22Rv1 (cell line): ENCODE results near the gene ADAMTS17.

Experiments
- H3K27ac ChIP-seq: fragments of 450-650 bp; 2 replicates; pipeline ENCODE4 v1.5.1; 2017
- ZFX ChIP-seq: fragments of 450-650 bp; IDR thresholded peaks from 2 replicates; pipeline ENCODE4 v1.6.1; 2017; ENCODE audit warnings: antibody characterized with exemption, borderline replicate concordance
- TF ChIP-seq, protein P1 (sequence below): fragments of 450-650 bp; IDR thresholded peaks from 2 replicates; pipeline ENCODE4 v1.5.1; 2017; ENCODE audit warnings: mild to moderate bottlenecking

Gene ADAMTS17

DNA sequence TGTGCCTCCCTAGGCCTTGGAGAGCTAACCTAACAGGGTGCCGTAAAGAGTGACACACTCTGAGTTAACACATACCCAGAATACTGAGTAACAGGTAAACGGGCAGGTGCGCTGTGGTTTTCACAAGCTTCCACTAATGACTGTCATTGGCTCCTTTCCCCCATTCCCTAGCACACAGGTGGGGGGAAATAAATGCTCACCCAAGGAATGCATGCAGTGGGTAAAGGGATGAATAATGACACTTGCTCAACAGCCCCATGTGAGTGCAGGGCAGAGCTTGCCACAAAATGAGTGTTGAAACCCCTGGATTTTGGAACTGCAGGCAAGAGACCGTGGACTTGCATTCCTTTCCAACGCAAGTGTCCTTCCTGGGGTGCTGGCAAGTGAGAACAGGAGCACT lies 57.6 kb downstream of the ADAMTS17 start:
- TF ChIP-seq, protein P1, sequence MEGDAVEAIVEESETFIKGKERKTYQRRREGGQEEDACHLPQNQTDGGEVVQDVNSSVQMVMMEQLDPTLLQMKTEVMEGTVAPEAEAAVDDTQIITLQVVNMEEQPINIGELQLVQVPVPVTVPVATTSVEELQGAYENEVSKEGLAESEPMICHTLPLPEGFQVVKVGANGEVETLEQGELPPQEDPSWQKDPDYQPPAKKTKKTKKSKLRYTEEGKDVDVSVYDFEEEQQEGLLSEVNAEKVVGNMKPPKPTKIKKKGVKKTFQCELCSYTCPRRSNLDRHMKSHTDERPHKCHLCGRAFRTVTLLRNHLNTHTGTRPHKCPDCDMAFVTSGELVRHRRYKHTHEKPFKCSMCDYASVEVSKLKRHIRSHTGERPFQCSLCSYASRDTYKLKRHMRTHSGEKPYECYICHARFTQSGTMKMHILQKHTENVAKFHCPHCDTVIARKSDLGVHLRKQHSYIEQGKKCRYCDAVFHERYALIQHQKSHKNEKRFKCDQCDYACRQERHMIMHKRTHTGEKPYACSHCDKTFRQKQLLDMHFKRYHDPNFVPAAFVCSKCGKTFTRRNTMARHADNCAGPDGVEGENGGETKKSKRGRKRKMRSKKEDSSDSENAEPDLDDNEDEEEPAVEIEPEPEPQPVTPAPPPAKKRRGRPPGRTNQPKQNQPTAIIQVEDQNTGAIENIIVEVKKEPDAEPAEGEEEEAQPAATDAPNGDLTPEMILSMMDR: no peak
- TF ChIP-seq ZFX: no peak
- H3K27ac ChIP-seq: no peak overlapping the region

DNA sequence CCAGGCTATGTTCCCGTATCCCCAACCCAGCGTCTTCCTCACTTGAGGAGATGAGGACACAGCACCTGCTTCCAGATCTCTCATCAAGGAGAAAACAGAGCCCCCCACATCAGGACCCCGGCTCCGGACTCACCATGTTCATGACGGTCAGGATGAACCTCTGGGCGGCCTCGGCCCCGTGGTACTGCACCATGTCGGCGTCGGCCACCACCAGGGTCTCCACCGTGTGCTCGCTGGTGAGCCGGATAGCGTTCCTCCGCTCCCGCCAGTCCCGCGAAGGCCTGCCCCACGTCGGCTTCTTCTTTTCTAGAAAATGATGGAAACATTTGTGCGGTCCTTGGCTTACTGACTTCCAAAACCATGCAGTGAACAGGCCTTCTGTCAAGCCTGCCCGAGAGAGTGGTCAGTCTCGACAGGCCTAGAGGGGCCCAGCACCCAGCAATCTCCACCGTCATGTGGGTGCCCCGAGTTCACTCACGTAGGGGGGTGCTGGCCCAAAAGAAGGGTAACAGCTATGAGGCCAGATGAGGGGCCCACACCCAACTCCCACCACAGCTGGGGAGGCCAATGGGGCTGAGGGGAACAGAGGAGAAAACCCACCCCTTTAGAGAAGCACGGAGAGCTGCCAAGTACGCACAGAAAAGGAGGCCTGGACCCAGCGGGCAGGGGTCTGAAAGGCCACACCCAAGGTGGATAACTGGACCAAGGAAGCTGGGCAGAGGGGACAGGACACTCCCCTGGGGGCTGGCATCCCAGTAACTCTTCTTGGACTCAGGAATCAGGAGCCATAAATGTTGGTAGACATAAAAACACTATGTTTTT lies 60.5 kb downstream of the ADAMTS17 start:
- H3K27ac ChIP-seq: no peak overlapping the region
- TF ChIP-seq, protein P1: no peak
- TF ChIP-seq ZFX: no peak

DNA sequence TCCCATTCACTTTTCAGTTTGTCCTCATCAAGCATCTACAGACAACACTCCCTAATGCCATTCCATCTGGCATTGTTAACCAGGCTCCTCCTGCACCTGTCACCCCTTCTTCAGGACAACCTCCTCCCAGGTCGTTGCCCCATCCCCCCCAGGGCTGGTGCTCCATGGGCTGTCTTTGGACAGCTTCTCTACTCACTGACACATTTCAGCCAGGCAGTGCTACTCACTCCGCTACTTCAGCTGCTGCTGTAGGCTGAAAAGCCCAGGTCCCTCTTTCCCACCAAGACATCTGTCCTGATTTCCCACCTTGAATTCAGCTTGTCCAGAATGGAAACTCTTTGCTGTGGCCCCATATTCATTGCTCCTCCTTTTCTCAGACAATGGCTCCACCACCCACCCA lies 61.9 kb downstream of the ADAMTS17 start:
- no peak overlapping the region for H3K27ac ChIP-seq
- no peak for TF ChIP-seq ZFX
- TF ChIP-seq, protein P1: no peak

DNA sequence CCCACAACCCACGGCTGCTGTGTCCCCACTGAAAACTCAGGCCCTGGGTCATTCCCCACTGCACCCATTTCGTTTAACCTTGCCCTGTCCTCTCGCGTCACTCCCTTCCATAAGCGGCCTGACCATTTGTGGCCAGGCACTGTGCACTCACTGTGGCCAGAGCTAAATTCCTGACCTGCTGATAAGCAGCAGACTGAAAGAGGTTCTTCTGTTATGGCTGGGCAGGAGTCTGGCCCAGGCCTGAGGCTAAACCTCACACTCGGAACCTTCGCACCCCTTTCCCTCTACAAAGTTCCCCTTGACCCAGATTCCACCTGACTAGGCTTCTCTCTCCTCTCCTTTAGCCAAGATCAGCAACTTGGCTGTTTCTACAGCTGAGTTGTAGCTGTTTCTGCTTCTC lies 62.3 kb downstream of the ADAMTS17 start:
- no peak overlapping the region for H3K27ac ChIP-seq
- TF ChIP-seq, protein P1: no peak
- TF ChIP-seq ZFX: no peak

DNA sequence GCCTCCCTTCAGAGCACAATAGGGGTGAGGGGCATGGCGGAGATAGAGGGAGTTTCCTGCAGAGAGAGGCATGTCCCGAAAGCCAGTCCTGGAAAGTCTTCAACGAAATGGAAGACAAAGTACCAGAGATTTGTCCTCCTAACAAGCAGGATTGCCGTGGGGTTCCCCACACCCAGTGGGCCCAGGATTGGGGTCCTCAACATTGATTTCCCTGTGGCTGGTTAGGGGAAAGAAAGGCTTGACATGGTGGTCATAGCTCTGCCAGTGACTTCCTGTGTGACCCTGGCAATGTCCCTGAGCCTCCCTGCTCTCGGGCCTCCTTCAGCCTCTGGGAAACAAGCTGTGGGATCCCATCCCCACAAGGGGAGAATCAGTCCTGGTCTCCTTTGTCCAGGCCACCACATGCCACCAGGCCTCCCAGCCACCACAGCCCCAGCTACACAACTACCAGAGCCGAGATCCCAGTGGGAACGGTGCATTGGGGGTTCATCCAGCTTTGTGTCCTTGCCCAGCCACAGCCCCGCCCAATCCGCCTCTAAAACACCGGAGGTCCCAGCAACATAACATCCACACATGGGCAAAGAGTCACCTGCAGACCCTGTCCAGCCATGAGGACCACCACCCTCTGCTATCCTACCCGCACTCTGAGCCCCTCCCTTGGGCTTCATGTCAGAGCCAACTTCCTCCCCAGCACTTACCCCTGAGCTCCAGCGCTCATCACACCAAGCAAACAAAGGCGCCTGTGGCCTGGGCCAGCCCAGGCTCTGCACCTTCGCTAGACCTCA lies 63.0 kb downstream of the ADAMTS17 start:
- H3K27ac ChIP-seq: no peak overlapping the region
- no peak for TF ChIP-seq ZFX
- TF ChIP-seq, protein P1: no peak

DNA sequence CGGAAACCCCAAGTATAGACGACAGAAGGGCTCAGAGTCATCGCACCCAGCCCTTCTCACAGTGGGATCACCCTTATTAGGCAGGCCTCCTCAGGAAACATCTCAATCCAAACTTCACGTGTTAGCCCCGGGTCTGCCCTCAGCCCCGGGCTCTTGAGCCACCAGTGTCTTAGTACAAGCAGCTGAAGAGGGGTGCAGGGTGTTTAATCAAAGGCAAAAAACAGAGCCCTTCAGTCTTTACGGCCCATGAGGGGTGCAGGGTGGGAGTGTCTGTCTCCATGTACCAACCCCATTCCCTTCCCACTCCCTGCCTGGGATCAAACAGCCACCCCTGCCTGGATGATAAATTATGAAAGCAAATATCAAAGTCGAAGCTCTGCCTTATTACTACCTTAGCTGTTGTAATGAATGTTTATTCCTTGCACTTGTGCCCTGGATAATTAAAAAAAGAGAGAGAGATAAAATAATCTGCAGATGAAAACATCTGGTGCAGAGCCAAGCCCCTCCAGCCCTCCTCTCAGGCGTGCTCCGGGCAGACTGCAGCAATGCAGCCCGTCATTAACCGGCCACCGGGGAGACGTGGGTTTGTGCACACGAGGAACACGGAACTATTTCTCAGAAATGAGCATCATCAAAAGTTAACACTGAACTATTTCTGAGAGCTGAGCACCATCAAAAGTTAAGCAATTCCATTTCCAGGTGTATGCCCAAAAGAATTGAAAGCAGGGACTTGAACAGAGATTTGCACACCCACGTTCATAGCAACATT lies 64.5 kb downstream of the ADAMTS17 start:
- TF ChIP-seq, protein P1: no peak
- TF ChIP-seq ZFX: no peak

More for the DNA sequence above, 64.5 kb downstream of the ADAMTS17 start:
- H3K27ac ChIP-seq: no peak overlapping the region
